HG03108 (cell line): Measurements from ENCODE around the gene CDH23.

Experiments
- ATAC-seq: cut with Tn5 transposase; IDR thresholded peaks from one replicate; pipeline ENCODE4 v1.9.1; 2021; ENCODE audit warnings: moderate library complexity; ENCODE audit not compliant: unreplicated experiment

Gene CDH23

DNA sequence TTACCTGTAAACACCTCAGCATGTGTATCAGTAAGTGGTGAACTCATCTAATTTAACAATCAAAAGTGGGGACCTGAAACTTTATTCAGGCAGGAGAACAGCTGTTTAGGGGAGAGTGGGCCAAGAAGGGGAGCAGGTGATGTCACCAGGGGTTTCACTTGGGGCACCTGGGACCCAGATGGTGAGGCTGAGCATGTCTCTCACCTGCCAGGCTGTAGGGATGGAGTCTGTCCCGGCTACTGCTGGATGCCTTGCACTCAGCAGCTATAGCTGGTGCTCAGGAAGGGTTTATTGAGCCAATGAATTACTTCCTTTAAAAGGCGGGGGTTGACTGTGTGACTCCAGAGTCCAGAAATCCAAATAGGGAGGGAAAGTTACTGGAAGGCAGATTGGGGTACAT lies 23.0 kb downstream of the CDH23 start:
- ATAC-seq, result no peak

DNA sequence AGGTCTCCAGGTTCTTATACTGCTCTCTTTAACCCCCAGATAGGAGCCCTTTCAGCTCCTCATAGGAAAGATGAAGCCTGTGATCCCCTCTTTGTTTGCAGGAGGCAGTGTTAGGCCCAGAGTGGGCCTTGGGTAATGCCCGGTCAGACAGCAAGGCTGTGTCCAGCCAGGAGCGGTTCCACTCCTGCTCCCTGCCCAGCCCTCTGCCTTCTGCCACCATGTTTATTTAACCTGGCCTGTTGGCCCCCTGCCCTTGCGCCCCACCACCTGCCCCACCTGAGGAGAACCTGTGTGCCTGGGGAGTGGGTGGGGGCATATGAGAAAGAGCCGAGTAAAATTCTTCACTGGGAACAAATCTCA lies 24.3 kb downstream of the CDH23 start:
- no peak for ATAC-seq

DNA sequence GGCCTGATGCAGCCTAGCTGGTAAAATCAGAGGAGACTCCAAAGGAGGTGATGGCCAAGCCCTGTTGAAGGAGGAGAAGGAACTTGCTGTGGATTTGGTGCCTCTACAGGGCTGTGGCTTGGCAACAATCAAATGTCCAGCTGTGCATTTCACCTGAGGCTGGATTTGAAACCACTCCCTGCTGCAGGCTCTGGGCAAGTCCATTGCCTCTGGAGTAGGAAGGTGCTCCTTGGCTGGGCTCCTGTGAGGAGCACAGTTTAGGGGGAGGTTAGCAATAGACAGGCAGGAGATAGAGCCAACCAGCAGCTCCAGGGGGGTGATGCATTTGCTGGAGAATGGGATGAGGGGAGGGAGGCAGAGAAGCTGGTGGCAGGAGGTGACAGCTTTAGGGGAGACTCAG lies 26.5 kb downstream of the CDH23 start:
- ATAC-seq, result no peak

DNA sequence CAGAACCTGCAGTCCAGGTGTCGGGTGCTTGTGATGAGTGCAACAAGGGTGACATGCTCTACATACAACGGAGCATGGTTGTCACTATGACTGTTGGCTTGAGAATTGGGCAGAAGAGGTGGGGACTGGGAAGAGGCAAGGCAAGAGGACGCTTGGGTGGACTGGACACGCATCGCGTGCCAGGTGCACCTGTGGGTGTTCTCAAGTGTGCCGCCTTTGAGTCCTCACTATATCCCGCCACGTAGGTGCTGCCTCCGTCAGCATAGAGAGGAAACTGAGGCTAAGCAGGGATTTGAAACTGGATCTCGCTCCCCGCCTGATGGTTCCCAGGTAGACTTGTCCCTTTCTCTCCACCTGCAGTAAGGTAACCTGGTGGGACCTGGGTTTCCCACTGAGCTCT lies 27.2 kb downstream of the CDH23 start:
- ATAC-seq, result no peak

DNA sequence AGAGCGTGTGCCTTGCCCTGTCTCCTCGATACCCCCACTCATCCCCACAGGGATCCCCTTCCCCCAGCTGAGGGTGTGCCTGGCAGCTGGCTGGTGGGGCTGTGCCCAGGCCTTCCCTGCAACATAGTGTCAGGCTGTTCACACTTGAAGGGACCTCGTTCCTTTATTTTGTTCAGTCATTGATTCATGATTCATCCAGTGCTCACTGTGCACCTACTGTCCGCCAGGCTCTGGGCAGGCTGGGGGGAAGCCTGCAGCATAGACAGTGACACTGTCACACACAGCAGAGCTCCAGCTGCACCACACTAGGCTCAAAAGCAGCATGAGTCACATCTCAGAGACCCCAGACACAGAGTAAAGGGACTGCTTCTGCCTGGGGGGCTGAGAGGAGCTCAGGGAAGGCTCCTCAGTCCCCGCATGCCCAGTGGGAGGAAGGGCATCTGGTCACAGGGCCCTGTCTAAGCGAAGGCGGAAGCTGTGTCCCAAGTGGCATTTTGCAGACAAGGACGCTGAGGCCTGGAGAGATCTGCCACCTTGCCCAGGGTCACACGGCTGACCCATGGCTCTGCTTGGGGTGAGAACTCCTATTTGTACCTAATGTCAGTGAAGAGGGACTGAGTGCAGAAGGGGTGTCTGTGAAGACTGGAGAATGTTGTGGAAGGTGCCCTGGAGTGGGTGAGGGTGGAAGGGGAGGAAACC lies 27.9 kb downstream of the CDH23 start:
- no peak for ATAC-seq

DNA sequence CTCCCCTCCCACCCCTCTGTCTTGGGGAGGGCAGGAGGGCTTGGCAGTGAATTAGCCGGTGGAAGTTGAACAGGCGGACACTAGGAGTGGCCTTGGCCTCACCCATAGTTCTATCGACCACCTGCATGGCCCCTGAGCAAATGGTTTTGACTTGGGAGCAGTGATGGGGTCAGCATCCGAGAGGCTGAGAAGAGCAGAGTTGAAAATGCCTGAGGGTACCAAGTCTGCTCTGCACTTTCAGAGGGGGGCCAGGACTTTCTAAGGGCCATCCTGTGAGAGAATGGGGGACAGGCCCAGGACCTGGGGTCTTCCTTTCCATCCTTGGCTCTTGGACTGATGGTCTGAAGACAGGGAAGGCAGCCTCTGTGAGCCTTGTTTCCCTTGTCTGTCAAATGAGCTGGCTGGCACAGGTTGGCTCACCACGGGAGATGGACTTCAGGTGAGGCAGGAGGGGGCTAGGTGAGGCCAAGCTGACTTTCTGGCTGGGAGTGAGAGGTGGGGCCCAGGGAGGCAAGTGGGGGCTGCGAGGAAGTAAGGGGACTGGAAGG lies 29.4 kb downstream of the CDH23 start:
- ATAC-seq, result no peak

DNA sequence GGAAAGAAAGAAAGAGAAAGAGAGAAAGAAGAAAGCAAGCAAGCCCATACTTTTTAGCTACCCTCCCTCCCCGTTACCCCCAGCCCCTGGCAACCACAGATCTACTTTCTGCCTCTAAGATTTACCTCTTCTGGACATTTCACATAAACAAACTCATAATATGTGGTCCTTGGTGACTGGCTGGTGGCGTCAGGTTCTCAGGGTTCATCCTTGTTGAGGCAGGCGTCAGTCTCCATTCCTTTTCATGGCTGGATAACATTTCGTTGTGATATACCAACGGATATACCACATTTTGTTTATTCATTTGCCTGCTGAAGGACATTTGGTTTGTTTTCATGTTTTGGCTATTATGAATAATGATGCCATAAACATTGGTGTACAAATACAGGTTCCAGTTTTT lies 30.5 kb downstream of the CDH23 start:
- no peak for ATAC-seq

DNA sequence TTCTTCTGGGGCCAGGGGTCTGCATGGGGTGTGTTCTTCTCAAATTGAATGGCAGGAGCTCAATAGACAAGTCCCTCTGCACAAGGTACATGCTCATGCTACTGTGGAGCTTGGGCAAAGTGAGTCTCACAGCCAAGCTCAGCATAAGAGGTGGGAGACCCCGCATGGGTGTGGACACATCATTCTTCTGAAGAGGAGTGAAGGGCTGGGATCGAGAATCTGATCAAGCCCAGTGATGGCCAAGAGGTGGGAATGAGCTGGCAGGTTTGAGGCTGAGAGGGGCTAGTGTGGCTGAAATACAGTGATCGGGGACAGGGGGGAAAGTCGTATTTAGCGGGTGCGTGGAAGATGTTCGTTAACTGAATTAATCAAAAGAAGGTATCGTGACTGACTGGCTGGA lies 32.6 kb downstream of the CDH23 start:
- ATAC-seq, result no peak

DNA sequence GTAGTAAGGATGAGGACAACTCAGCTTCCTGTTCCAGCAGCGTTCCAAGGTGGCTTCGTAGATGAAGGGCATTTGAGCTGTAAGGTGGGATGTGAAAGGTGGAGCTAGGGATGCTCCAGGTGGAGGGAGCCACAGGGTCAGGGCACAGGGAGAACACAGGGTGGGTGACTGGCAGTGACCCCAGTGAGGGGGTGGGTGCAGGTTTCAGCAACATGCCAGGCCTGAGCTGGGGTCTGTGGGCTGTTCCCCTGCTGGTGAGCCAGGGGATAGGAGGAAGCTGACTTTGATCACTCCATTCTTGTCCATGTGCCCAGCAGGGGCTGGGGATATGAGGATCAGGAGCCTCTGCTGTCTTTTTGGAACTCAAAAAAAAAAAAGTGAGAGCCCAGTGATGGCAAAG lies 33.2 kb downstream of the CDH23 start:
- no peak for ATAC-seq

DNA sequence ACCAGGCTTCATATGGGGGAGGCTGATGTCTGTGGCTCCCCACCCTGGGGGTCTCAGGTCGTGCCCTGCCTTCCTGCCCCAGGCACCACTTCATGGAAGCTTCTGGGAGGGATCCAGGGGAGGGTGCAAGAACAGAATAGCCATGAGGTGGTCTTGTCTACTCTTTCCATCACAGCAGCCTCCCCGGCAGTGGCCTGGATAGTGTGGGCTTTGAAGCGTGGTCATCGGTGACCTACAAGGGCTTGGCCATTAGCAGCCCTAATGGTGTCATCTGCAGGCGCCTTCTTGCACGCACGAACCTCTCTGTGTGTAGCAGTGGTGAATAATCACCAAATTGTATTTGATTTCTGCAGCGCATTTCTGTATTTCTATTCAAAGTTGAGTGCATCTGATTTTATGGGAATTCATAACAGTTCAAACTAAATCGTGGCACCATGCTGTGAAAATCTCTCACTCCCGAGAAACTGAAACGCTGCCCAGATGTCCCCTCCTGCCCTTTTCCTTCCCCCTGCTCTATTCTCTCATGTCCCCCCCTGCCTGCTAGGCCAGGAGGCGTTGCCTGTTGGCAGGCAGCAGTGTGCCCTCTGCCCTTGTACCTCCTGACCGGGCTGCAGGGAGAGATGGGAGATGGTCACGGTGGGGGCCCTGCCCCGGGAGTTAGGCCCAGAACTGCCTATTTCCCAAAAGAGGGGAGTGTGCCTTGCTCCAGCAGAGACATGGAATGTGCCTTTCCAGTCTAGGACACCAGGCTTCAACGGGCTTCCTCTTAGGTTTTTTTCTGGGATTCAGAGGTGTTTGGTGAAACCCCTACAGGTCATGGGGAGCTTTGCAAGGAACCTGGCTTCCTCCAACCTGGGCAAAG lies 34.8 kb downstream of the CDH23 start:
- no peak for ATAC-seq

DNA sequence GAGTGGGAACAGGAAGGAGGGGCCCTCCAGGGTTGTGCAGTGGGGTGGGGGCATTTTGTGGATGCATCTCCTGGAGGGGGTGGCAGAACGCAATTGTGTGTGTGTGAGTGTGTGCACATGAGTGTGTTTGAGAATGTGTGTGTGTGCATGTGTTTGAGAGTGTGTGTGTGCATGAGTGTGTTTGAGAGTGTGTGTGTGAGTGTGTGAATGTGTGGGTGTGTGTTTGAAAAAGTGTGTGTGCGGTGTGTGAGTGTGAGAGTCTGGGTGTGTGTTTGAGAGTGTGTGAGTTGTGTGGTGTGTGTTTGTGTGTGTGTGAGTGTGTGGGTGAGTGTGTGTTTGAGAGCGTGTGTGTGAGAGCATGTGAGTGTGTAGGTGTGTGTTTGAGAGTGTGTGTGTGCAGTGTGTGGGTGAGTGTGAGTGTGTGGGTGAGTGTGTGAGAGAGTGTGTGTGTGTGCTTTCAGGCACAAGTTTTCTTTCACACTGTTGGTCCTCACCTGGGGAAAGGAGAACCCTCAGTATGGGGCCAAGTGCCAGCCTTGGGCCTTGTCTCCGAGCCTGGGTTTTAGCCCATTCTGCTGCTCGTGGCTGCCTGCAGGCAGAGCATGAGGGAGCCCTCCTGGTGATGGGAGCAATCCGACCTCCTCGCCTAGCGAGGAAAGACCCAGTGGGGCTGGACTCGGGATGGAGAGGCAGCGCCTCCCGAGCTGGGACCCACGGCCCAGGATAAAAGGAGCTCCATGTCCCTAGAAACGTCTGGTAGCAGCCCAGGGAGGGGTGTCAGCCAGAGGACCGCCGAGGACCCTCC lies 35.6 kb downstream of the CDH23 start:
- ATAC-seq, result no peak

DNA sequence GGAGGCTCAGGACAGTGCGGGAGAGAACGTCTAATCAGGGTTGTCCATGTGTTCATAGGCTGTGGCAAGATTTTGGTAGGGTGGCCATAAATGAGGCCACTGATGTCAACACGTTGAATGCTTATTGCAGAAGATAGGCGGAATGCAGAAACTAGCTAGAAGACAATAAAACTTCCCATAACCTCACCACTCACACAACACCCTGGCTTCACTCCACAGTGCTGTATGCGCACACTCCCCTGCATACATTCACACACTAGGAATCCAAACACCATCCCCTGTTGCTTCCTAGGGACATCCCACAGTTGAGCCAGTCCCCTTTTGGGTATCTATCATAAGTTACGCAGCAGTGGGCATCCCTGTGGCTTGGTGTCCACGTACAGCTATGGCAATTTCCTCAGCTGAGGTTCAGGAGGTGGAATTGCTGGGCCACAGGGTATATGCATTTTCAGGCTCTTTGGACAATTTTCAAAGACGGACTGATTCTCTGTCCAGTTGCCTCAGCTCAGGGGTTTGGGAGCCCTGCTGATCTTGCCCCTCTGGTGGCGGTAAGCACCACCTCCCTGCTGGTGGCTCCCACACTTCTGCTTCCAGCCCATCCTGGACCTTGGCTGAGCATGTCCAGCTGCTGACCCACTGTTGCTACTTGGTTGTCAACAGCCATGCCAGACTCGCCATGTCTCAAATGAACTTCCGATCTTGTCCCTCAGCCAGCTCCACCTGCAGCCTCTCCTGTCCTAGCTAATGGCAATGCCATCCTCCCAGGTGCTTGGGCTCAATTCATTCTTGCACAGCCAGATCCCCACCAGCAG lies 36.4 kb downstream of the CDH23 start:
- ATAC-seq, result no peak

DNA sequence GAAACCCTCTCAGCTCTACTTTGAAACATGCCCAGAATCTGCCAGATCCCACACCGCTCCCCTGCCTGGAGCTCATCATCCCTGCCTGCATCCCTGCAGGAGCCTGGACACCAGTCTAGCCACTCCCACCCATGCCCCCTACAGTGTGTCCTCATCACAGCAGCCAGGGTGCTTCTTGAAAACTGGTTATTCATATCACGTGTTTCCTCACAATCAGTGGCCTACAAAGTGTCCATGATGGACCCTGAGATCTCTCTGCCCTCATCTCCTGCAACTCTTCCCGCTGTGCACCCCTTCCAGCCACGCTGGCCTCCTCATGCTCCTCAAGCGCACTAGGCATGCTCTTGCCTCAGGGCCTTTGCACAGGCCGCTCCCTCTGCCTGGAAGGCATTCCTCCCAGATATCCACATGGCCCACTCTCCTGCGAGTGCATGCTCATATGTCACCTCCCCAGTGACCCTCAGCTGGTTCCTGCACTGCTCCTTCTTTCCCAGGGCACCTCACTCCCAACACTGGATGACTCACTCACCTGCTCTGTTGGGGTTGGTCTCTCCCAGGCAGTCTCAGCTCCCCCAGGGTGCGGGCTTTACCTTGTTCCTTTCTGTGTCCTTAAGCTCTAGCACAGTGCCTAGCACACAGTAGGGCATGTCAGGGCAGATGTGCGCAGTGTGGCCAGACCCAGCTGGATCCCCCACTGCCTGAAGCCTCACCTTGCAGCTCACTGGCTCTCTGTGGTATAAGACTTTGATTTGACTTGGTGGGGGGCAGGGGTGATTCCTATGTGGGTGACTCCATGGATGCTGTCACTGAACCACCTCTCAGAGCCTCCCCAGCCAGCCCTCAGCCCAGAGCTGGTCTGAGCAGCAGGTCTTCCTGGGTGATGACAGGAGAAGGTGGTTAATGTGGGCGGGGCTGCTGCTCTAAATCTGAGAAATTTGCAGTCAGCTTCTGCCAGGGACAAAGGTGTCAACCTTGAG lies 37.3 kb downstream of the CDH23 start:
- ATAC-seq, result no peak

DNA sequence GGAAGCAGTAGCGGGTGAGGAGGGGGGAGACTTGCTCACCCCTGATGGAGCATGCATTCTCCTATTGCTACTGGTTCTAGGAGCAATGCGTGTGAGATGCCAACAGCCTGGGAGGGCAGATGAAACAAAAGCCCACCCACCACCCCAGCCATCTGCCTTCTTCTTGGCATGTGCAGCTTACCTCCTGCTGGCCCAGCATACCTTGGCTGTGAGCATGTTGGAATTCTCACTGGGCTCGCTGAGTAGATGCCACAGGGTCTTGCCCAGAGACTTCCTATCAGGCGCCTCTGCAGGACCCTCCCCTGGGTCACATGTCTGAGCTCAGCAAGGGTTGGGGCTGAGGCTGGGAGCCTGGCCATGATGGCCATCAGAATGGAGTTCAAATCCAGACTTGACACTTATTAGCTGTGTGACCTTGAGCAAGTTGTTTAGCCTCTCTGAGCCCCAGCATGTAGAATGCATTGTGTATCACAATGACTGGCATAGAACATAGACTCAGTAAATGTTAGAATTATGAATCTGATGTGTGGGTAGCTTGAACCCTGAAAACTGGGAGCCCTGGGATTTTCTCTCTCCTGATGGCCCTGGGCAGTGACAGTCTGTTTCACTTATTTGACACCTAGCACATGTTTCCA lies 38.2 kb downstream of the CDH23 start:
- ATAC-seq, result no peak

DNA sequence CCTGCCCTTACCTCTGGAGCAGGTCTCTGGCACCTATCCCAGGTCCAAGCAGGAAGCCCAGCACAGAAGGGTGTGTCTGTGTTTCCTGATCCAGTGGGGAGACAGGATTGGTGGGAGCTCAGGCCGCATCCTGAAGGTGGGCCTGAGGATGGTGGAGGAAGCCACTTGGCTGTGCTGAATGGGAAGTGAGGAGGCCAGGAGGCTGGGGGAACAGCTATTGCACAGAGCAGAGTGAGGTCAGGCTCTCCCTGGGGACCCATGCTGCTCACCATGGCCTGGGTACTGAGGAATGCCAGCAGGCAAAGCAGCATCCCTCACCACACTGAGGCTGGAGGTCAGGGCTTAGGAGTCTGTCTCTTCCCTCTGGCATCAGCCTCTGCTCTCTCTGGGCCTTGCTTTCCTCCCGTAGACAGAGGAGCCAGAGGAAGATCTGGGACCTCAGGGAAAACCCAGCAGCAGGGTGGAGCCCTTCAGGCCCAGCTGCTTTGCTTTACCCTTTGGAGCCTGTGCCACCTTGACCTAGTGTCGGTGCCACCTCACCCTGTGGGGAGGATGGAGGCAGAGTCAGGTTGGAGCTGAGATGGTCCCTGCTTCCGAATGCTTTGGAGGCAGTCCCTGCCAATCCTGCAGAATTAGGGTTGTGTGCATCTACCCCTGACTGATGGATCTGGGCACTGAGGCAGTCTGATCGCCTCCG lies 39.0 kb downstream of the CDH23 start:
- ATAC-seq, result no peak

DNA sequence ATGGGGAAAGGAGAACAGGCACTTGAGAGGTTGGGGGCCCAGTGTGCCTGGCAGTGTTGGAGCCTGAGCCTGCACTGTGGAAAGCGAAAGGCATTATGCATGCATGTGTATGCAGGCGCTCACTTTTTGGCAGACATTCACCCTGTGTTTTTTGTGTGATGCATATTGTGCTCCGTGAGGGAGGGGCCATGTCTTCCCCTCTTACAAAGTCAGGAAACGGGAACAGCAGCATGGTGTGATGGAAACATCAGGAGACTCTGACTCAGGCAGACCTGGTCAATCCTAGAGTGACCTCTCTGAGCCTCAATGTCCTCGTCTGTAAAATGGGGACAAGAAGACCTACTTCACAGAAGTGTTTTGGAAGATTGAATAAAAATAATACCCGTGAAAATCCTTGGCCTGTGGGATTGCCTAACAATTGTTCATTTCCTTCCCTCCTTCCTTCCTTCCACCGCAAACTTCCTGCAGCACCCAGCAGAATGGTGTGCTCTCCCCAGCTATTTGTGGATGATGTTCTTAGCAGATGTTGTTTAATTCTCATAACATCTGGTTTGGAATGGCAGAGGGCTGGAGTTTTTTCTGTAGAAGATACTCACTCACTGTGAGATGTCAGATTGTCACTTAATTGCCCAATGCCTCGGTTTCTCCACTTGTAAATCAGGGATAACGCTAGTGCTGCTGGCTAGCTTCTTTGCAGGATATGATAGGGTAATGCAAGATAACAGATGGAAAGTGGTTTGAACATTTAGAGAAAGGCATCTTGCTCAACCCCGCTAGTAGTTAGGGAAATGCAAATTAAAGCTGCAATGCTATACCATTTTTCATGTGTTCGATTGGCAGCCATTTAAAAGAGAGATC lies 39.8 kb downstream of the CDH23 start:
- no peak for ATAC-seq

DNA sequence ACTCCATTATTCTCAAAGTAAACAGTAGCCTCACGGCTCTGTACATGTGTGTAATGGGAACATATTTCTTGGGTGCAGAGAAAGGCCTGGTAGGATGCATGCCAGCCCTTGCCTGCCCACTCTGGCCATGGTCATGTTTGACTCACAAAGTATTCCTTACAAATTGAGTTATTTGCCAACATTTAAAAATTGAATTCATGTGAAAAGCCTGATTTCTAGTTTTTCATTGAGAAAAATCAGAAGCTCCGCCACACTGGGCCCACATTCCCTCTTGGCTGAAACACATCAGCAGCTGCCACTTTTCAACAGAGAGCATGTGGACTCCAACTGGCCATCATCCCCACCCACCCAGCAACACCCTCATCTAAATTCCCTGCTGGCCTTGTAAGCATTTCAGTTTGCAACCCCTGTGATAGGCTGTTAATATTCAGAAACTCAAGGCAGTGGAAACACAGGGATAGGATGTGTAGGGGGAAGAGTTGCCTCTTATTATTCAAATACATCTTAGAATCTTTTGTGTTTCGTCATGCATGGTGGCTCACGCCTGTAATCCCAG lies 40.9 kb downstream of the CDH23 start:
- ATAC-seq, result no peak
